GM06990 (cell line): ENCODE measurements around the gene SBK2.
A peak's percentile ranks its signal among the peaks of the same experiment; 100 is the strongest.

Experiments
- DNase-seq: peaks from one replicate; pipeline ENCODE4 v3.0.0-alpha.2; 2011; ENCODE audit not compliant: insufficient read length; ENCODE audit errors: extremely low read depth
- H3K27me3 ChIP-seq: replicated peaks from 2 replicates; pipeline ENCODE4 v1.6.0; 2011; ENCODE audit warnings: low read length; ENCODE audit not compliant: control insufficient read depth, insufficient read depth
- H3K36me3 ChIP-seq: 2 replicates; pipeline ENCODE4 v1.5.1; 2011; ENCODE audit warnings: low read length; ENCODE audit not compliant: control insufficient read depth, insufficient read depth
- H3K4me3 ChIP-seq: replicated peaks from 2 replicates; pipeline ENCODE4 v1.5.1; 2011; ENCODE audit warnings: low read depth, mild to moderate bottlenecking, control low read depth, low read length
- TF ChIP-seq, protein P1 (sequence below): IDR thresholded peaks from 2 replicates; pipeline ENCODE4 v1.5.1; 2011; ENCODE audit warnings: low read length, control low read depth, mild to moderate bottlenecking, inconsistent platforms; ENCODE audit not compliant: insufficient read depth, poor library complexity, severe bottlenecking

Gene SBK2

DNA sequence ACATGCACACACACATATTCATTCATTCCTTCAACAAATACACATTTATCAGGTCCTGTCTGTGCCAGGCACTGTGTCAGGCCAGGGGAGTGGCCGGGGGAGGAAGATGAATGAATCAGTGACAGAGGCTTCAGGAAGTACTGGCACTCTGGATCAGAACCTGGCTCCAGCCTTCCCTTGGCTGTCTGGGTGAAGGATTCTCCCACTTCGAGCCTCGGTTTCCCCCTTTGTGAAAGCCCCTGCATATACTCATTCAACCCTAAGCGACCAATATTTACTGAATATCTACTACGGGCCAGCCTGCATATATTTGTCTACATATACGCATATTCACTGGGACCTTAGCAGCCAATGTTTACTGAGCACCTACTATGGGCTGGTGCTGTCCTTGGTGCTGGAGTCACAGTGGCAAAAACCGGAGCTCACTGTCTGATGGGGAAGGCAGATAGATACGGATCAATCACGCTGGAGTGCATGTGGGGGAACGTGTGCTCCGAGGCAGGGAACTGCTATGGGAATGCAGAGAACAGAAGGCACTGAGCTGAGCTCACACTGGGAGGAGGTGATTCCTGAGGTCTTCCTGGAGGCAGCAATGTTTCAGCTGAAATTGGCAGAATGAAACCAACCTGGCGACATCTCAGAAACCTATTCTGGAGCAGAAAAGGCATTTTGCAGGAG is 44.4 kb upstream of the SBK2 start:
- peak overlapping the region; percentile 85 for H3K4me3 ChIP-seq
- TF ChIP-seq, protein P1, sequence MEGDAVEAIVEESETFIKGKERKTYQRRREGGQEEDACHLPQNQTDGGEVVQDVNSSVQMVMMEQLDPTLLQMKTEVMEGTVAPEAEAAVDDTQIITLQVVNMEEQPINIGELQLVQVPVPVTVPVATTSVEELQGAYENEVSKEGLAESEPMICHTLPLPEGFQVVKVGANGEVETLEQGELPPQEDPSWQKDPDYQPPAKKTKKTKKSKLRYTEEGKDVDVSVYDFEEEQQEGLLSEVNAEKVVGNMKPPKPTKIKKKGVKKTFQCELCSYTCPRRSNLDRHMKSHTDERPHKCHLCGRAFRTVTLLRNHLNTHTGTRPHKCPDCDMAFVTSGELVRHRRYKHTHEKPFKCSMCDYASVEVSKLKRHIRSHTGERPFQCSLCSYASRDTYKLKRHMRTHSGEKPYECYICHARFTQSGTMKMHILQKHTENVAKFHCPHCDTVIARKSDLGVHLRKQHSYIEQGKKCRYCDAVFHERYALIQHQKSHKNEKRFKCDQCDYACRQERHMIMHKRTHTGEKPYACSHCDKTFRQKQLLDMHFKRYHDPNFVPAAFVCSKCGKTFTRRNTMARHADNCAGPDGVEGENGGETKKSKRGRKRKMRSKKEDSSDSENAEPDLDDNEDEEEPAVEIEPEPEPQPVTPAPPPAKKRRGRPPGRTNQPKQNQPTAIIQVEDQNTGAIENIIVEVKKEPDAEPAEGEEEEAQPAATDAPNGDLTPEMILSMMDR: no peak
- H3K27me3 ChIP-seq: no peaks in the 10 kb centered on the region; the same call in 1 of the 2 replicates
- H3K36me3 ChIP-seq: peaks cover 2% of the 10 kb centered on the region
- no peak for DNase-seq

DNA sequence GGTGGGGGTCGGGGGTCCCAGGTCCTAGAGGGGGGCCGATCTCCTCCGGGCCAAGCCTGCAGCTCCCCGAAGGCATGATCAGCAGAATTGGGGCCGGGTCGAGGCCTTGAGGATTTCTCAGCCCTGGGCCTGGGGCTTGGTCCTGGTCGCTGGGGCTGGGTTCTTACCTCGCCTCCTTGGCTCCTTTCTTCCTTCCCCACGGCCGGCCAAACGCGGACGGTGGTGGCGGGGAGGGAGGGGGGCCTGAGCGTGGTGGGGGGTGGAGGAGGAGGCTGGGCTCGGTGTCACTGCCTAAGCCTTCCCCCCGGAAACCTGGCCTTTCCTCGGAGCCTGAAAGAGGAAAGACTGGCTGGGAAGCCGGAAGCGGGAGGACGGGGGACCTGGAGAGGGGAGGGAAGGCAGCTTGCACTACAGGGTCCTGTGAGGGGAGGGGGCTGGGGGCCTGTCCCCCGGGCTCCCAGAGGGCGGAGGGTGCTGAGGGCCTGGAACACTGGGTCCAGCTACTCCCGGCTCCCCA is 43.8 kb upstream of the SBK2 start, which contains the start of gene ZNF579:
ZNF579 (minus strand) TSS at position 221 of the 517 bp plus-strand sequence. CDS start 1,209 bp downstream, outside the sequence.
- Histone ChIP-seq H3K27me3 (no peaks in the 10 kb centered on the region; the same call in 1 of the 2 replicates), H3K36me3 (peaks cover 2% of the 10 kb centered on the region), H3K4me3 (peak within 1 kb of the TSS; percentile 85)
- DNase-seq: peak; percentile 83
- TF ChIP-seq, protein P1: no peak

DNA sequence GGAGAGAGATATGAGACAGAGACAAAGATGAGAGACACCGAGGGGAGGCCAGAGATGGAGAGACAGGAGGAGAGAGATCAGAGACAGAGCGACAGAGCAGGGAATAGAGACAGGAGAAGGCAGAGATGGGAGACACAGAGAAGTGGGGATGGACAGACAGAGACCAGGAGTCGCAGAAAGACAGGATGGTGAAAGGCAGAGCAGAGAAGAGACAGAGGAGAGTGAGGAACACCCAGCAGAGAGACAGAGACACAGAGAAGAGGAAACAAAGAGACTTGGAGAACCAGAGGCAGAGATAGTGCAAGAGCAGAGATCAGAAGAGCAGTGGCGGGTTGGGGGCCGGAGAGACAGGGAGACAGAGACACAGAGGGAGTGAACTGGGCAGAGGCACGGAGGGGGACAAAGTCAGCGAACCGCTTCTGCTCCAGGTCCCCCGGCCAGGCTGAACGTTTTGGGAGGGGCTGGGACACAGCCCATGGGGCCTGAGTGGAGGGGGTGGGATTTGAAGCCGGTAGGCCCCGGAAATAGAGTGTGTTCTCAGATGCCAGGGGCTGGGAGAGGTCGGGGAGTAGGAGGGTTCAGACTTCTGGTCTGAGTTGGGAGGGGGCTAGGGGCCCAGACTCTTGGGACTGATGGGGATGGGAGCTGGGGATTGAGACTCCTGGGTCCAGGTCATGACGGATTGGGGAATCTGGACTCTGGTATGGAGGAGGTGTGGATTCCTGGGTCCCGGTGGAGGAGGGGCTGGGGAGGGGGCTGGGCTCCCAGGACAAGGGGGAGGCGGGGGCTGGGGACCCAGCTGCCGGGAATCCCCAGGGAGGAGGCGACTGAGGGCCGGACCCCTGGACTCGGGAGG is 43.1 kb upstream of the SBK2 start:
- no peaks in the 10 kb centered on the region; the same call in 1 of the 2 replicates for H3K27me3 ChIP-seq
- no peak for DNase-seq

DNA sequence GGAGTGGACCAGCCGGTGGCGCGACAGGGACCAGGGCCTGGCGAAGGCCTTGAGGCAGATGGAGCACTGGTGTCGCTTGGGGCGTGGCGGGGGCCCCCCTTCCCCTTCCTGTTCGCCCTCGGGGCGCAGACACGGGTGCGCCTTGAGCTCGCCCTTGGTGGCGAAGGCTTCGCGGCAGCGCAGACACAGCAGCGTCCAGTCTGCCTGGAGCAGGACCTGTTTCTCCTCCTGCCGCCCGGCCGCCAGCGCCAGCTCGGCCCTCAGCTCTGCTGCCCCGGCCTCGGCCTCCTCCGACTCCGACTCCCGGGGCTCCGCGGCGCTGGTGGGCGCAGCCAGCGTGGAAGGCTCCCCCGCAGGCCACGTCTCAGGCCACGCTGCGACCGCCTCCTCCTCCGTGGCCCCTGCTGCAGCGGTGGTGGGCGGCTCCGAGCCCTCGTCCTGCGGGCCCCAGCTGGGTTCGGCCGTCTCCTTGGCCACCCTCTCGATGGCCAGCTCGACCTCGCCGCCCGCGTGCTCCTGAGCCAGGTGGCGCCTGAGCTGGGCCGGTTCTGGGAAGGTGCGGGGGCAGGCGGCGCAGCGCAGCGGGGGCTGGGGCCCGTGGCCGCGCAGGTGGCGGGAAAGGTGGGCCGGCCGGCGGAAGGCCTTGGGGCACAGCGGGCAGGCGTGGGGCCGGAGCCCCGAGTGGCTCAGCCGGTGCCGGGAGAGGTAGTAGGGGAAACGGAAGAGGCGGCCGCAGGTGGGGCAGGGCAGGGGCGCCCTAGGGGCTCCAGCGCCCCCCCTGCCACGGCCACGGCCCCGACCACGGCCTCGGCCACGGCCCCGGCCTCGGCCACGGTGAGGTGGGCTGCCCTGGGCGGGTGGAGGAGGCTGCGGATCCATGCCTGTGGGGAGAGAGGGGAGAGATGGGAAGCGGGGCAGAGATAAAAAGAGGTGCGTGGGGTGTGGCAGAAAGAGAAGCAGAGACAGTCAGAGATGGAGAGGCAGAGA is 42.1 kb upstream of the SBK2 start:
- H3K36me3 ChIP-seq: peaks cover 2% of the 10 kb centered on the region
- no peak overlapping the region; the same call in 1 of the 2 replicates for H3K4me3 ChIP-seq
- TF ChIP-seq, protein P1: no peak

More for the DNA sequence above, 43.1 kb upstream of the SBK2 start:
- TF ChIP-seq, protein P1: no peak
- peaks cover 2% of the 10 kb centered on the region for H3K36me3 ChIP-seq
- H3K4me3 ChIP-seq: peak overlapping the region; percentile 85

DNA sequence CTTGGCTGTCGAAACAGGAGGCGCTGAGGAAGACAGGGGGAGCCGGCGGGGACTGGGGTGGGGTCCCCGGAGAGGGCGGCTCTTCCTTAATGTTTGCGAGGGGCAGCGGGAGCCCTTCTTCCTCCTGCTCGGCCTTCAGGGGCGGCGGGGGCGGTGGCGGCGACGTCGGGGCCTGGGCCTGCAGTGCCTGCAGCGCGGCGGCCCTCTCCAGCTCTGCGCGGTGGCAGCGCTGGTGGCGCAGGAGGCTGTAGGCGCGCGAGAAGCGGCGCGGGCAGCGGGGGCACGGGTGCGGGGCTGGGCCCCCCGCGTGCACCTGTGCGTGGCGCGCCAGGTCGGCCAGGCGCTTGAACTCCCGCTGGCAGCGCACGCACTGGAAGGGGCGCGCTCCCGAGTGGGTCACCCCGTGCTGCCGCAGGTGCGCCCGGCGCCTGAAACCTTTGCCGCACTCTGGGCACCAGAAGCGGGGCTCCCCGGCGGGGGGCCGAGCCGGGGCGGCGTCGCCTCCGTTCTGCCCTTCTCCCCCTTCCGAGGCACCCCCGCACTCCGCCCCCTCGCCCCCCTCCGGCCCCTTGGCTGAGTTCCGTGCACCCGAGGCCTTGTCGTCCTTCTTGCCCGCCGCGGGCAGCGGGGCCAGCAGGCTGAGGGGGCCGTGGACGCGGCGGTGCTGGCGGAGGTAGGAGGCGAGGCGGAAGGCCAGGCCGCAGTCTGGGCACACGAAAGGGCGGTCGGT is 41.3 kb upstream of the SBK2 start:
- Histone ChIP-seq H3K36me3 (peaks cover 2% of the 10 kb centered on the region), H3K27me3 (no peaks in the 10 kb centered on the region), H3K4me3 (no peak overlapping the region)
- TF ChIP-seq, protein P1: no peak
- no peak for DNase-seq

More for the DNA sequence above, 42.1 kb upstream of the SBK2 start:
- no peak for DNase-seq
- no peaks in the 10 kb centered on the region for H3K27me3 ChIP-seq
